HCT116 (cell line): ENCODE results near the gene SFPQ. TPM values are rescaled to one million over a fixed set of nuclear protein-coding genes. Genes with fewer than 3 reads are reported as not detected.

Experiments
- ATAC-seq: fragments of 200-7000 bp; cut with Tn5 transposase; 2 replicates; pipeline ENCODE4 v1.9.1; 2020; ENCODE audit warnings: mild to moderate bottlenecking, moderate library complexity
- BruUV-seq: library from RNA; stranded (reverse); fragments of 400-500 nt; replicated peaks from 2 replicates; lab custom pipeline; 2021; lab: Mats Ljungman, UMichigan
- CTCF ChIA-PET: fragments of 300-600 bp; sonication (Branson Sonifier 250); formaldehyde crosslinking; loops from one replicate; lab custom pipeline; 2021; ENCODE audit warnings: antibody characterized with exemption; lab: Charles Lee
- POLR2A ChIA-PET: fragments of 300-600, 350-600 bp; sonication (Branson Sonifier 250); formaldehyde crosslinking; loops from one replicate; lab custom pipeline; 2021; ENCODE audit warnings: antibody characterized with exemption; lab: Charles Lee
- RAD21 ChIA-PET, 2 experiments: fragments of 300-600 bp; sonication (Branson Sonifier 250); formaldehyde crosslinking; loops; one replicate each; lab custom pipeline; 2023; ENCODE audit warnings: low total read pairs in 2 of 2; ENCODE audit not compliant: uncharacterized antibody in 2 of 2, unreplicated experiment in 2 of 2, low non-redundant PET in 1 of 2; lab: Charles Lee
- DNase-seq: peaks from one replicate; pipeline ENCODE4 v3.0.0-alpha.2; 2010; ENCODE audit warnings: low read depth, low spot score
- H2AFZ ChIP-seq: fragments of 200-600 bp; shearing (Covaris generic), sonication (generic); 2 replicates; pipeline ENCODE4 v1.6.1; 2017; ENCODE audit warnings: low read depth, mixed run types, mixed read lengths, antibody characterized with exemption, low read length; ENCODE audit not compliant: poor library complexity, severe bottlenecking
- H3K27ac ChIP-seq: 2 replicates; pipeline ENCODE4 v1.5.1; 2012; ENCODE audit warnings: low read depth, low read length
- H3K27me3 ChIP-seq: fragments of 200-600 bp; sonication (generic); 2 replicates; pipeline ENCODE4 v1.6.1; 2016; ENCODE audit warnings: mixed run types, low read length, mixed read lengths; ENCODE audit not compliant: insufficient read depth
- H3K36me3 ChIP-seq, 2 experiments: fragments of 200-500 bp in 1 of 2; fragments of 200-600 bp in 1 of 2; sonication (Bioruptor generic) in 1 of 2; sonication (generic) in 1 of 2; 2 replicates each; pipeline versions ENCODE4 v1.5.1 to v1.6.1; 2014 to 2016; ENCODE audit warnings: low read length in 2 of 2, inconsistent platforms in 1 of 2, mixed read lengths in 1 of 2, mixed run types in 1 of 2; ENCODE audit not compliant: insufficient read depth in 2 of 2, control insufficient read depth in 1 of 2
- H3K4me1 ChIP-seq, 2 experiments: fragments of 200-600 bp in 1 of 2; sonication (generic) in 1 of 2; 2 replicates each; pipeline versions ENCODE4 v1.5.1 to v1.6.1; 2012 to 2017; ENCODE audit warnings: low read length in 2 of 2, inconsistent platforms in 1 of 2, mild to moderate bottlenecking in 1 of 2, mixed read lengths in 1 of 2, mixed run types in 1 of 2, moderate library complexity in 1 of 2; ENCODE audit not compliant: insufficient read depth in 2 of 2, control insufficient read depth in 1 of 2
- H3K4me2 ChIP-seq: fragments of 200-600 bp; sonication (generic); 2 replicates; pipeline ENCODE4 v1.6.1; 2017; ENCODE audit warnings: mixed run types, low read length, mixed read lengths
- H3K4me3 ChIP-seq, 2 experiments: fragments of 200-600 bp in 1 of 2; sonication (generic) in 1 of 2; replicated peaks in 1 of 2; 2 replicates each; pipeline ENCODE4 v1.5.1; 2011 to 2016; ENCODE audit warnings: low read length in 2 of 2, control low read depth in 1 of 2, low read depth in 1 of 2, mild to moderate bottlenecking in 1 of 2, mixed read lengths in 1 of 2, mixed run types in 1 of 2
- H3K79me2 ChIP-seq: fragments of 200-600 bp; sonication (generic); 2 replicates; pipeline ENCODE4 v1.6.1; 2017; ENCODE audit warnings: mild to moderate bottlenecking, mixed run types, low read length, moderate library complexity, mixed read lengths; ENCODE audit not compliant: insufficient read depth
- H3K9ac ChIP-seq: fragments of 200-600 bp; sonication (generic); 2 replicates; pipeline ENCODE4 v1.6.1; 2016; ENCODE audit warnings: low read length, mixed read lengths
- H3K9me2 ChIP-seq: fragments of 200-600 bp; sonication (generic), shearing (Covaris generic); 2 replicates; pipeline ENCODE4 v1.6.1; 2017; ENCODE audit warnings: mixed run types, mild to moderate bottlenecking, moderate library complexity; ENCODE audit not compliant: insufficient read depth
- H3K9me3 ChIP-seq, 2 experiments: fragments of 200-500 bp in 1 of 2; fragments of 200-600 bp in 1 of 2; sonication (Bioruptor generic) in 1 of 2; sonication (generic) in 1 of 2; 2 replicates each; pipeline ENCODE4 v1.6.1; 2014 to 2017; ENCODE audit warnings: low read length in 2 of 2, mixed read lengths in 2 of 2, inconsistent platforms in 1 of 2, low read depth in 1 of 2, mild to moderate bottlenecking in 1 of 2, mixed run types in 1 of 2, moderate library complexity in 1 of 2; ENCODE audit not compliant: control insufficient read depth in 1 of 2, insufficient read depth in 1 of 2
- H4K20me1 ChIP-seq: fragments of 200-600 bp; sonication (generic), shearing (Covaris generic); 2 replicates; pipeline ENCODE4 v1.6.1; 2017; ENCODE audit warnings: mixed run types, mild to moderate bottlenecking, moderate library complexity; ENCODE audit not compliant: insufficient read depth
- CBX3 ChIP-seq: IDR thresholded peaks from 2 replicates; pipeline ENCODE4 v1.6.1; 2012; ENCODE audit warnings: low read depth
- CTCF ChIP-seq, 3 experiments: fragments of 200-600 bp in 1 of 3; sonication (generic) in 1 of 3; IDR thresholded peaks in 2 of 3; conservative IDR thresholded peaks in 1 of 3; 2 replicates each; pipeline ENCODE4 v1.5.1; 2012 to 2017; ENCODE audit warnings: low read depth in 2 of 3, low read length in 2 of 3, antibody characterized with exemption in 1 of 3, borderline replicate concordance in 1 of 3, control low read depth in 1 of 3, mild to moderate bottlenecking in 1 of 3, mixed read lengths in 1 of 3, mixed run types in 1 of 3, moderate library complexity in 1 of 3; ENCODE audit not compliant: insufficient read depth in 1 of 3
- ELF1 ChIP-seq: IDR thresholded peaks from 2 replicates; pipeline ENCODE4 v1.6.1; 2012; ENCODE audit warnings: low read depth, borderline replicate concordance
- EZH2 ChIP-seq: fragments of 200-600 bp; sonication (generic); IDR thresholded peaks from 2 replicates; pipeline ENCODE4 v1.6.1; 2017; ENCODE audit warnings: antibody characterized with exemption, mixed run types
- EZH2phosphoT487 ChIP-seq: fragments of 200-600 bp; IDR thresholded peaks from 2 replicates; pipeline ENCODE4 v1.6.1; 2018; ENCODE audit warnings: antibody characterized with exemption, borderline replicate concordance
- FOSL1 ChIP-seq: IDR thresholded peaks from 2 replicates; pipeline ENCODE4 v1.6.1; 2012; ENCODE audit warnings: low read depth
- JUND ChIP-seq: IDR thresholded peaks from 2 replicates; pipeline ENCODE4 v1.6.1; 2012
- MAX ChIP-seq: IDR thresholded peaks from 2 replicates; pipeline ENCODE4 v1.6.1; 2012
- POLR2A ChIP-seq: IDR thresholded peaks from 2 replicates; pipeline ENCODE4 v1.7.0; 2011; ENCODE audit warnings: borderline replicate concordance; ENCODE audit not compliant: insufficient read depth, insufficient read length; ENCODE audit errors: extremely low read depth
- POLR2AphosphoS5 ChIP-seq: IDR thresholded peaks from 2 replicates; pipeline ENCODE4 v1.6.1; 2011; ENCODE audit warnings: mild to moderate bottlenecking, low read depth, low read length, moderate library complexity
- REST ChIP-seq: IDR thresholded peaks from 2 replicates; pipeline ENCODE4 v1.6.1; 2012; ENCODE audit warnings: low read depth
- SIN3A ChIP-seq: IDR thresholded peaks from 2 replicates; pipeline ENCODE4 v1.6.1; 2012; ENCODE audit warnings: low read depth
- SRF ChIP-seq: IDR thresholded peaks from 2 replicates; pipeline ENCODE4 v1.6.1; 2012; ENCODE audit warnings: low read depth
- TCF7L2 ChIP-seq: IDR thresholded peaks from 2 replicates; pipeline ENCODE4 v1.7.0; 2011; ENCODE audit warnings: borderline replicate concordance, inconsistent platforms; ENCODE audit not compliant: insufficient read depth, insufficient read length; ENCODE audit errors: extremely low read depth
- YY1 ChIP-seq: IDR thresholded peaks from 2 replicates; pipeline ENCODE4 v1.6.1; 2011; ENCODE audit warnings: low read length, low read depth, moderate library complexity, mild to moderate bottlenecking; ENCODE audit not compliant: insufficient replicate concordance; ENCODE audit errors: extremely low read depth
- ZBTB33 ChIP-seq: IDR thresholded peaks from 2 replicates; pipeline ENCODE4 v1.6.1; 2011; ENCODE audit warnings: mild to moderate bottlenecking, low read length, moderate library complexity; ENCODE audit not compliant: insufficient replicate concordance; ENCODE audit errors: extremely low read depth
- ZFX ChIP-seq: fragments of 450-650 bp; IDR thresholded peaks from 2 replicates; pipeline ENCODE4 v1.6.1; 2017
- ZNF274 ChIP-seq: fragments of 200-500 bp; sonication (Bioruptor generic); IDR thresholded peaks from 2 replicates; pipeline ENCODE4 v1.6.1; 2014; ENCODE audit warnings: mild to moderate bottlenecking, low read depth, low read length, inconsistent platforms
- intact Hi-C: fragments of 100-400 bp; cut with micrococcal nuclease; formaldehyde crosslinking; loops from 2 replicates; pipeline ENCODE4 v1.10.0; 2022
- total RNA-seq: library from RNA; stranded (reverse); gene quantifications from one replicate; pipeline ENCODE4 v1.2.1, GENCODE V29; 2021; ENCODE audit not compliant: unreplicated experiment

SFPQ gene
- total RNA-seq, 1 experiment from 2014 or later, result 327 TPM

GRCh38 chr1:35202048-35202719 is 9.2 kb upstream of the SFPQ start:
- ChIA-PET RAD21 (no interaction called here), POLR2A (interaction anchor here (1.4 kb wide), 1 partner anchor 9 kb away, joined by 16 read pairs; the partner anchor contains the start of gene SFPQ), CTCF (interaction anchor here (0.6 to 1.5 kb wide), 9 partner anchors 11 to 362 kb away, joined by 3 to 7 read pairs (median 3); no protein-coding TSS in a partner anchor)
- no peak overlapping the region for H3K27ac ChIP-seq
- peak; percentile 79 for DNase-seq
- peak; percentile 100 for ATAC-seq
- H2AFZ ChIP-seq, result peak overlapping the region; percentile 96
- H3K4me2 ChIP-seq, result peak overlapping the region; percentile 52
- no peaks in the 10 kb centered on the region for H3K9me2 ChIP-seq
- no peaks in the 10 kb centered on the region for H3K36me3 ChIP-seq
- no peak overlapping the region for H3K9ac ChIP-seq
- H3K79me2 ChIP-seq, result no peaks in the 10 kb centered on the region
- BruUV-seq, result no TSS peak
- no peak overlapping the region; a peak in 1 of 4 replicates for H3K4me3 ChIP-seq
- H3K9me3 ChIP-seq, result no peaks in the 10 kb centered on the region
- no peaks in the 10 kb centered on the region for H4K20me1 ChIP-seq
- H3K27me3 ChIP-seq, result no peaks in the 10 kb centered on the region
- H3K4me1 ChIP-seq, result peaks cover 0 to 9% of the 10 kb centered on the region in 2 experiments; a peak in 2 of 4 replicates
- intact Hi-C loops, result loop anchor here (1.0 to 2.0 kb wide), 3 partner anchors 96 to 572 kb away; no protein-coding TSS in a partner anchor
- TF ChIP-seq POLR2AphosphoS5 (peak; percentile 38; the same call in 1 of the 2 replicates), EZH2 (no peak), JUND (no peak), ZBTB33 (no peak), EZH2phosphoT487 (no peak), ELF1 (no peak; the same call in 1 of the 2 replicates), SIN3A (no peak), SRF (no peak), CTCF (IDR thresholded peaks at IDR 0.05 in 2 of 3, conservative IDR thresholded peaks at IDR 0.05 in 1 of 3; ENCODE audit: borderline replicate concordance in 1 of 3, insufficient read depth in 1 of 3, low read depth in 2 of 3, low read length in 2 of 3) (peak; percentile 85 to 89 (median 88)), FOSL1 (no peak), POLR2A (no peak), REST (no peak), ZNF274 (no peak), CBX3 (peak; percentile 82), YY1 (peak; percentile 80), TCF7L2 (no peak), MAX (no peak), ZFX (no peak)
